HG02884 (cell line): Measurements from ENCODE around the gene AXIN1.
"Not testable (repeated sequence)": the region's sequence is repeated elsewhere in the genome, so short reads cannot be mapped to it uniquely, and the experiment has no call there.

Source experiments
- ATAC-seq: cut with Tn5 transposase; IDR thresholded peaks from one replicate; pipeline ENCODE4 v1.9.1; 2021; ENCODE audit warnings: mild to moderate bottlenecking, moderate library complexity; ENCODE audit not compliant: unreplicated experiment

Gene AXIN1

DNA sequence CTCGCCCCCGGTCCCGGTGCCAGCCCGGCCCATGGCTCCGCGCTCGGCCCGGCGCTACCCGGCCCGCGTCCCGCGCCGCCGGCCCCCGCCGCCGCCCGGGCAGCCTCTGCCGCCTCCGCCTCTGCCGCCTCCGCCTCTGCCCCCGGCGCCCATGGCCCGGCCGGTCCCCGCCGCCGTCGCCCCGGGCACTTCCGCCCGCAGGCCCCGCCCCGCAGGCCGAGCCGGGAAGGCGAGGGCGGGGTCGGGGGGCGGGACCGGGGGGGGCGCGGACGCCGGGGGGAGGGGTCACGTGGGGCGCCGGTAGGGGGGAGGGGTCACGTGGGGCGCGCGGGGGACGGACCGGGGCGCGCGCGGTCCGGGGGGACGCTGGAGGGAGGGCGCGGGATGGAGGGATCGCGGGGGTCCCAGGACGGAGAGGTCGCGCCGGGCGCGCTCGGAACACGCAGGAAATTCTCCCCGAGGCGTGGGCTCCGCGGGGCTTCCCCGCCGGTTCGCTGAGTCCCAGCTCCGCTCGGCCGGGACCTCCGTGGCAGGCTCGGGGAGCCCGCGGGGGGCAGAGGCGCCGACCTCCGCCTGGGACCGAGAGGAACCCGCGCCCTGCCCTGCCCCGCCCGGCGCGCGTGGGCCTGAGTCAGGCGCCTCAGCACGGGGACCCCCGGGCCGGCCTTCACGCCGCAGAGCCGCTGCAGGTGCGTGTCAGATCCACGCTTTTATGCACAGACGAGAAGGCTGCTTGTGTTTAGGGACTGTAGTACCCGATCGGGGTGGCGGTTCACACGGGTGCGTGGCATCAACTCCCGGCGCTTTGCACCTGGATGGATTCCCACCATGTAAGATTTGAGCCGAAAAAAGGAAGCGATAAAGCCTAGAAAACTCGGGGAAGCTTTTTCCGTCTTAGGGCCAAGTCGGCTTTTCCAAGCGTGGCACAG is 29.5 kb upstream of the AXIN1 start, which contains the start of gene PGAP6:
Gene PGAP6, minus strand, starts transcription at position 190 of the 929 bp plus-strand sequence. Its CDS starts 157 bp downstream, at position 33.
- no peak for ATAC-seq

DNA sequence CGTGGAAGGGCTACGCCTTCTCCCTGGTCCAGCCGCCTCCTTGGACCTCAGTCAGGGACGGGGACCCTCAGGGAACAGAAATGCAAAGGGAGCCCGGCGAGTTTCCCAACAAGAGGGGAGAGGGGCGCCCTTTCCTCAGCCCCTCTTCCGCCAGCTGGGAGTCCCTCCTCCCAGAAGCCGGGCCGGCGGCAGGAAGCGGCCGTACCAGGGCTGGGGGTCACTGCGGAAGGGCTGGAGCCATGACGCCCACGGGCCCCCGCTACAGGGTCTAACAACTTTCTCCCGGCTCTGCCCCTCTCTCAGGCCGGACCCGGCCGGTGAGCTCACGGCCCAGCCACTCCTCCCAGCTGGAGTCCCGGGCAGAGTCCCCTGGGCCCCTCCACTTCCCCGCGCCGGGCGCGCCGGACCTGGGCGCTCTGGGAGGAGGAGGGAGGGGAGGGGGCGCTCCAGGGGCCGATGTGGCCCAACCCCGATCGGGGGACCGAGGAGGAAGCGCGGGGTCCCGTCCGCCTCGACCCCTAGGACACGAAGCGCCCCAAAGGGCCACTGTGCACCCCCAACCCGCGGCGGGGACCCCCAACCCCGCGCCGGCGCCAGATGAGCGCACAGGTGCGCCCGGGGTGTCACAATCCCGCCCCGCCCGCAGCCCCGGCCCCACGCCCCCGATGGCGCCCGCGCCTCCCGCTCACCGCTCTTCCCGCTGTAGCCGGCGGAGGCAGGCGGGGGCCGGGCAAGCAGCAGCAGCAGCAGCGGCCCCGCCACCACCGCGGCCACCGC is 28.7 kb upstream of the AXIN1 start:
- ATAC-seq = no peak

DNA sequence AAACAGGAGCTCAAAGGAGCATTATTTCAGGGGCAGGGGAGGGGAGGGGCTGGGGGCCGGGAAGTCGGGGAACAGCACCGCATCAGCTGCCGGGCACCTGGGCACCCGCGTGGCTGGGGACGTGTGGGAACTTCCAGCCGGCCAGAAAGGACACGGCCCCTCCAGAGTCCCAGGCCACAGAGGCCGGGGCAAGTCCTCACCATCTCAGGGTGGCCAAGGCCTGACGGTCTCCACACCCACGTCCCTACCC is 28.2 kb upstream of the AXIN1 start:
- no peak for ATAC-seq

DNA sequence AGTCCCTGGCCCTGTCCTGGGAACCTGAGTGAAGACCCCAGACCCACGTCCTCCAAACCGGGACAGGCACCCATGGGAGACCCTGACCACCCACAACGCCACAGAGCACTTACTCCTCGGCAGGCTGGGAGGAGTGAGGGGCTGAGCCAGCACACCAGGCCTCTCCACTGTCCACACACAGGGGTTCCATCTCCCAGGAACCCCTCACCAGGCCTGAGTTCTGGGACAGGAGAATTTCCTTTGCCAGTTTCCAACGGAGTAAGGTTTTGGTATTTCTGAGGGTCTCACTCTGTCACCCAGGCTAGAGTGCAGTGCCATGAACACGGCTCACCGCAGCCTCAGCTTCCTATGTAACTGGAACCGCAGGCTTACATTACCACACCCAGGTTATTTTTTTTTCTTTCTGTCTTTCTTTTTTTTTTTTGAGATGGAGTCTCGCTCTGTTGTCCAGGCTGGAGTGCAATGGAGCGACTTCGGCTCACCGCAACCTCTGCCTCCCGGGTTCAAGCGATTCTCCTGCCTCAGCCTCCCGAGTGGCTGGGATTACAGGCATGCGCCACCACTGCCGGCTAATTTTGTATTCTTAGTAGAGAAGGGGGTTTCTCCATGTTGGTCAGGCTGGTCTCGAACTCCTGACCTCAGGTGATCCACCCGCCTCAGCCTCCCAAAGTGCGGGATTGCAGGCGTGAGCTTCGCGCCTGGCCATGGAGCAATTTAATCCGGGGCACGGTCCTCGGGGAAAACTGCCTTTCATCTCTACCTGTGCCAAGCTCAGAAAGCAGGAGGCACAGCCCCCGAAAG is 27.6 kb upstream of the AXIN1 start:
- ATAC-seq = no peak

DNA sequence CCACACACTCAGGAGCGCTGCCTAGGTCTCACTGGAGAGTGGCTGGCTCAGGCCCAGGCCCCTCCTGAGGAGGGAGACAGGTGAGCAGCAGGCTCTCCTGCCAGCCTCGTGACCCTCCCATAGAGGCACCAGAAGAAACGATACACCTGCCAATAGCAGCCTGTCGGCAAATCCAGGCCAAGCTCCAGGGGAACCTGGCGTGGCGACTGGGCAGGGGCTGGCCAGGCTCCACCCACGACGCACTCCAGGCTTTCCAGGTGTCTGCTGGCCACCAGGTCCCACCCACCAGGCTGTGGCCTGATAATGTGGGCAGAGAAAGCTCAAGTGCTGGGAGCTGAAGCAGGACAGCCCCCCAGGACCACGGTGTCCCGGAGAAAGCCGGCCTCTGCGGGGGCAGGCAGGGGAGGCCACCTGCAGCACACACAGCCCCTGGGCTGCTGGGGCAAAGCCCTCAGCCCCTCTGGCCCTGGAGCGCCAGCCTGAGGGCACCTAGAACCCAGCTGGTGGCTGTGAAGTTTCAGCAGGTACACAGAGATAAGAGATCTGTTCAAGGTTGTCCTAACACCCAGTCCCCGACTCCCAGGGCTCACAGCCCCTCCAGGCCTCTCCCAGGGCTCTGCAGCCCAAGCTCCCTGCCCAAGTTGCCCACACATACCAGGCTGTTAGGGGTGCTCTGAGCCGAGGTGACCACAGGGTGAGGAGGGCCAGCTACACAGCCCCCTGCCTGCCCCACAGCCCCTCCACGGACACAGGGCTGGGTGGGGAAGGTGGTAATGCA is 26.8 kb upstream of the AXIN1 start:
- ATAC-seq = no peak

DNA sequence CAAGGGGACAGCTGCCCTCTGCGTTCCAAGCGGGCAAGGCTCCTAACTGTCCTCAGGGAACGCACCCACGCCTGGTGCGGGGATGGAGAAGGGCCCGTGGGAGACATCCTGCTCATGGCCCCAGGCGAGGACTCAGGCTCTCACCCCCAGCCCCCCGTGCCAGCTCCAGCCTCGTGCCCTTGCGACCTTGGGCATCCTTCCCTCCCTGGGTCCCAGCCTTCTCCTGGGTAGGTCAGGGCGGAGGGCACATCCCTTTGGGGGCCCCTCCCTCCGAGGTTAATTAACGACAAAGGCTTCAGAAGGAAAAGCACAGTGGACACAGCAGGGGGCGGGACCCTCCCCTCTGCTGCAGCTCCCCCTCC is 26.3 kb upstream of the AXIN1 start:
- no peak for ATAC-seq

DNA sequence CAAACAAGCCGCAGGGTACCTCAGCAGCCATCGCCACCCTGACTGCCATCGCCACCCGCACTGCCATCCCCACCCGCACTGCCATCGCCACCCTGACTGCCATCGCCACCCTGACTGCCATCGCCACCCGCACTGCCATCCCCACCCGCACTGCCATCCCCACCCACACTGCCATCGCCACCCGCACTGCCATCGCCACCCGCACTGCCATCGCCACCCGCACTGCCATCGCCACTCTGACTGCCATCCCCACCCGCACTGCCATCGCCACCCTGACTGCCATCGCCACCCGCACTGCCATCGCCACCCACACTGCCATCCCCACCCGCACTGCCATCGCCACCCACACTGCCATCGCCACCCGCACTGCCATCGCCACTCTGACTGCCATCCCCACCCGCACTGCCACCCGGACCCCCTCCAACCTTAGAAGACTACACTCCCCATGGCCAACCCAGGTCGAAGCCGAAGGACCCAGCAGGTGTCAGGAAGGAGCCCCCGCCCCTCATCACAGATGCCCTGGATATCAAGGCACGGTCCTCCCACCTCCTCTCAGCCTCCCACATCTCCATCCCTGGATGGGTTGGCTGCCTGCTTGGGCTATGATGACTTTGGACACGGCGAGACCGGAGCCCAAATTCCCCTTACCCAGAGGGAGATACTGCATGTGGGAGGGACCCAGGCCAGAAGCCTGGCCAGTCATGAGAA is 25.7 kb upstream of the AXIN1 start:
- not testable (repeated sequence) for ATAC-seq

DNA sequence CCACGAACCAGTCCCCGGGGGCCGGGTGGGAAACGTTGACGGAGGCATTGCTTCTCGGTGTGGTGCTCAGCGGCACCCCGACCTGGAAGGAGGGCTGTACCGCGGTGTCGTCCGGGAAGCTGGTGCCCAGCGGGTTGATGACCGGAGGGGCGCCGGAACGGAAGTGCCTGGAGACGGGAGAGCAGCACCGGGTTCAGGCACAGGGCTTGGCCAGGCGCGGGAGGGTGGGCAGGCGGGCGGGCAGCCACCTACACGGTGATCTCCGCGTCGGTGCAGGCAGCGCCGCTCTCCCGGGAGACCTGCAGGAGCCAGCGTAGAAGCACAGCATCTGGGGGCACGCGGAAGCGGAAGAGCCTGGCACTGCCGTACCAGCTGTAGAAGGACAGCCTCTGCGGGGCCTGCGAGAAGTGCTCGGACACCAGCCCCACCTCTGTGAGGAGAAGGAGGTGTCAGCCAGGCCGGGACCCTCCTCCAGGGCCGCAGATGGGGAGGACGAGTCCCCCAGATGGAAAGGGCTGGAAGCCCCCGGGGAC is 25.0 kb upstream of the AXIN1 start:
- ATAC-seq = no peak

DNA sequence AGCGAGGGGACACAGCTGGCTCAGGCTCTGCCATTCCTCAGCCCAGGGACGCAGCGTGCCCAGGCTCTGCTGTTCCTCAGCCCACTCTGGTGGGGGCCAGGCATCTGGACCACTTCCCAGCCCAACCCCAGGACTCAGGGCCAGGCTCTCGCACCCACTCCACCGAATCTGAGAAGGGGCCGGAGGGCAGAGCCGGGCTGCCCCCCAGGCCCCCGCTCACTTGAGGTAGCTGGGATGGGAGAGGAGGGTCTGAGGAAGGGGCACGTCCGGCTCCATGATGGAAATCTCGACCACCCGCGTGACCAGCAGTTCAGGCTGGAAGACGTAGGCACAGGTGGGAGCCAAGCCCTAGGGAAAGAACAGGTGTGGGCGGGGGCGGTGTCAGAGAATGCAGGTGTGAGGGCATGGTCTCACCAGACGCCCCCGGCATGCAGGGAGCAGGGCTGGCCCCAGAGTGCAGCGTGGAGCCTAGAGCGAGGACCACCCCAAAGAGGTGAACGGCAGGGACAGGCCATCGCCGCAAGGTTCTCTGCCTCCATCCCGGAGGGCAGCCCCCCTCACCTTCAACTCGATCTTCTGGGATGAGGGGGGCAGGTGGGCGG is 24.4 kb upstream of the AXIN1 start:
- ATAC-seq = no peak

DNA sequence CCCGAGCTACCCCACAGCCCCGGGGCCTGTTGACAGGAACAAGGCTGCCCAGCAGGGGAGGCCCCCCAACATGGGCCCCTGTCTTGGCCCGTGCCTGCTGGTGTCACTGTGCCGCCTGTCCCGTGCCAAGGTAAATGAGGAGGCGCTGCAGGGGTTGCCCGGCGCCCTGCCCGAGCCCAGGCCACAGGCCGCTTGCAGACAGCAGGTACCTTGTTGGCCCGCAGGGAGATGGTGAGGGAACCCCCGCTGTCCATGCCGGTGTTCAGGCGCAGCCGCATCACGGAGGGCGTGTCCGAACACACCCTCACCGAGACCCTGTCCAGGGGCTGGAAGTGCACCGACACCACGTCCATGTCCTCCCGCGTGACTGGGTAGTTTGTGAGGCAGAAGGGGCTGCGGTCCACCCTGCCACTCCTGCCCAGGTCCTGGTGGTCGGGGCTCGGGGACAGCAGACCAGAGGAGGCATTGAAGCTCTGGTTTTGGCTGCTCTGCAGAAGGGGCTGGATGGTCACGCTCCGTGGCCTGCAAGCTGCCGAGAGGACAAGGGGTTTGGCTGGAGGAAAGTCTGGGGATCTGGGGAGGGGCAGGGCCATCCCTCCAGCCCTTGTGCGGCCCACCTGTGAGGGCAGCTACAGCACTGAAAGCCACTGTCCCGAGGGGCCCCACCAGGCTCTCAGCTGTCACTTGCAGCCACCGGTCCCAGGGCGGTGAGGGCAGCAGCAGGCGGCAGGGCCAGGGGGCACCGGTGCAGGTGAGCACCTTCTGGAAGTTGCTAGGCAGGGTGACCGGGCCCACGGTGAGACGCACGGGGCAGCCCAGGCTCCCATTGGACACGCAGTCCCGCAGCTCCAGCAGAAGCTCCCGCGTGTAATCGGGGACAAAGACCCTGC is 23.6 kb upstream of the AXIN1 start:
- ATAC-seq = no peak

DNA sequence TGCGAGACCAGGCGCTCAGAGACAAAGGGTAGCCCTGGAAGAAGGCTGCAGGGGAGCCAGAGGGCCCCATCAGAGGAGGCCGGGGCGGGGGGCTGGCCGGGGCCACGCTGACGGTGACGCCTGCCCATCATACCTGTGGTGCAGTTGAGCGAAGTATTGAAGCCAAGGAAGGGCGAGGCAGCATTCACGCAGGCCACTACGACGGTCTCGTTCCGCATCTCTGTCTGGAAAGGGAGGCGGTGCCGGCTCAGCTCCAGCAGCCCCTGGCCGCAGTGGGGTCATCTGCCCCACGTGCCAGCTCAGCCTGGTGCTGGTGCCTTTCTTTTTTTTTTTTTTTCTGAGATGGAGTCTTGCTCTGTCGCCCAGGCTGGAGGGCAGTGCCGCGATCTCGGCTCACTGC is 22.7 kb upstream of the AXIN1 start:
- no peak for ATAC-seq

DNA sequence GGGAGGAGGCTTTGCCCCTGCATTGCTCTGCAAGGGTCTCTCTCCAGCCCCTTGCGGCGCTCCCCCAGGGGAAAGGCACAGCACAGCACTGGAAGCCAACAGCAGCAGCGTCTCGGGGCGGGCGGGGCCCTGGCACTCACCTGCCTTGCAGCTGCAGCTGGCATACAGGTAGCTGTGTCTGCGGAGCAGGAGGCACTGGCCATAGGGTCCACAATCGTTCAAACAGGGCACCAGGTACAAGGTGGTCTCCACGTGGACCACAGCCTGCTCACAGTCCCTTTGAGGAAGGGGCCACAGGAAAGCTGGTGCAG is 22.0 kb upstream of the AXIN1 start:
- no peak for ATAC-seq

DNA sequence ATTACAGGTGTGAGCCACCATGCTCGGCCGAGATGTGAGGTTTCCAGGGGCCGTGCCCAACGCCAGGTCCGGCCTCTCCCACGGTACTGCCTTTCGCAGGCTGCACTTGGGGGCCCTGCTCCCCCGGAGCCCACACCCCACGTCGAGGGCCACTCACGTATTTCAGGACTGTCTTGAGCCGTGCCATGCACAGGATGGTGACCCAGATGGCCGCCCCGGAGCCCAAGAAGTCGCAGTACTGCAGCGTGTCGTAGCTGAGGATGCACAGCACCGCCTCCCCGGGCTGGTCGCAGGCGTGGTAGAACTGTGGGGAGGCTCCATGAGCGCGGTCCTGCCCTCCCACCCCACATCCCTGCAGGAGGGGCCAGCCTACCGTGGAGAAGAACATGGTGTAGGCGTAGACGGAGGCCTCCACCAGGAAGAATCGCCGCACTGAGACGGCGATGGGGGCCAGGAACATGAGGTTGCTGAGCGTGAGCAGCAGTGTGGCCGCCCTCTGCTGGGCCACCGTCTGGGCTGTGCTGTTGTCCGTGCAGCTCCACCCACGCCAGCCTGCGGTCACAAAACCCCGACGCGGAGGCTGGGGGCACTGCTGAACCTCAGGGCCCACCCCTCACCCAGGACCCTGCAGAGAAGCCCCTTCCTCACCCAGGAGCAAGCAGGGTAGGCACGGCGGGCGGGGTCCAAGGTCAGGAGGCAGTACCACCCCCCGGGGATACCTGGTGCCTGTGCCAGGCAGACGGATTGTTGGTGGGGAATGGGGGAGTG is 21.5 kb upstream of the AXIN1 start:
- no peak for ATAC-seq

DNA sequence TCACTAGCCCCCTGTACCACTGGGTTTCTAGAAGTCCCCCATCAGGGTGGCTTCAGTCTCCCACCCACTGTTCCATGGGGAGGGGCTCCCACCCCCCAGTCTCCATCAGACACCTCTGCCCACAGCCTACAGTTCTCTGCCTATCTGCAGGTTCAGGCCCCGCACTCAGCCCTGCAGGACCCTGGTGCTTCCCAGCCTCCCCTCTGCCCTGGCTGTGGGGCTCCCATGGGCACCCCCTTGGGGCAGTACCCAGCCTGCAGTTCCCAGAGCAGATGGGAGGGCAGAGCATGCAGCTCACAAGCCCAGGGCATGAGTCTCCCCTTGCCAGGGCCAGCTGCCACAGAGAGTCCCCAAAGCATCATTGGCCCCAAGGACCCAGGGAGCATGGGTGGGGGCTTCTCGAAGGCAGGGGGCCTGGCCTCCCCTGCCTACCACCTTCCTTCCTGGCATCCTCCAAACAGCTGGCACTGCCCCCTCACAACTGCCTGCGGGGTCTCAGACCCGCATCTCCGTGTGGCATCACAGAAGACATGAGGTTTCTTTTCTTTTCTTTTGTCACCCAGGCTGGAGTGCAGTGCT is 20.6 kb upstream of the AXIN1 start:
- no peak for ATAC-seq

DNA sequence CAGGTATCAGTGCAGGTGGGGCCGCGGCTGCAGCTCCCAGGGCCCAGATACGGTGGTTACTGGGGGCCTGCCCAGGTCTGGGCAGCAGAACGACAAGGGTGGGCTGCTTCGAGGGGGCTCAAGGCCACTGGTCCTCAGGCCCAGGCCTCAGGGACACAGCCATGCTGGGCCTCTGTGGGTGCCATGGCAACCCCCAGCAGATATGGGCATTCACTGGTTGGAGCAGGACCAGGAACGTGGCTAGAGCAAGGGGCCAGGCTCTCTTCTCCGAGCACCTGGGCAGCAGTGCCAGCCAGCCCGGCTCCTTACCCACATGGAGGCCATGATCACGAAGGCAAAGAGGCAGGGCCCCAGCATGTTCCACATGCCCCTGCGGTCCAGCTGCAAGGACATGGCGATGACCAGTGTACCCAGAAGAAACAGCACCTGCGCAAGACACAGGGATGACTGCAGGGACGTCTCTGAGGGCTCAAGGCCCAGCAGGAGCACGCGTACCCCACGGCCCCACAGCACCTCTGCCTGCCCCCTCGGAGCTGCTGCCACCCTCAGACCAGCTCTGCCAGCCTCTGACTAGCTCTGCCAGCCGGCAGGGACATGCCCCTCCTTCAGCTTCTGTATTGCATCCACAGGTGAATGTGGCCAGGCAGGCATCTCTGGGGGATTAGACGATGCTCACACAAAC is 19.9 kb upstream of the AXIN1 start:
- no peak for ATAC-seq

DNA sequence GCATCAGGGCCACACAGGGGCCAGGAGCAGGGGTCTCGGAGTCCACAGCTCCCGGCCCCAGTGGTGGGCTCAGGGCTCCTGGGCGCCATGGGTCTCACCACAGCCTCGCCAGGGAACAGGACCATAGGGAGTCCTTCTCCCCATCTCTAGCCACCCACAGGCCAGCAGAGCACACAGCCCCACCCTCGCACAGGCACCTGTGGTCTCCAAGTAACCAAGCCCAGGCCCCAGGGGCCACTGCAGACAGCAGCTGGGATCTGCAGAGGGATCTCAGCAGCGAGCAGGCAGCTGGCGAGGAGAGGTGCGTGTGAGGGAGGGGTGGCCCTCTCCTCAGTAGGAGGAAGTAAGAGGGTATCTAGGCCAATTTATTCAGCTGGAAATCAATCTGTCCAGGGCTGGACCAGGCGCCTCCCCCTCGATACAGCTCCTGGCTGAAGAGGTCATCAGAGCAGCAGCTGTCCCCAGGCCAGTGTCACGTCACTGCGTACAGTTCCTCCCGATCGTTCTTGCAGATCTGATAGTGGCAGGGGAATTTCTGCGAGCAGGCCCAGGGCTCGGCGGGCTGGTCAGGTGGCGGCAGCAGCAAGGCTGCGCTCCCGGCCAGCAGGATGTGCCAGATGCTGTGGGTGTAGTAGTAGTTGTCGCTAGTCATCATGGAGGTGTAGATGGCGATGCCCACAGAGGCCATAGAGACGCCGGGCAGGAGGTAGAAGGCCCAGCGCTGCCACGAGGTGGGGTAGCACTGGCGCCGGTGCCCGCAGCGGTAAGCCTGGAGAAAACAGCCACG is 19.2 kb upstream of the AXIN1 start:
- ATAC-seq = no peak
